ENCODE data around the gene RS1.

RS1 gene

GRCh38 chrX:18668071-18668835 lies 3.7 kb downstream of the RS1 start:
- no peak for DNase-seq

- DNase-seq: no peak
Measured at GRCh38 chrX:18666614-18667013, 5.3 kb downstream of the RS1 start.

GRCh38 chrX:18664947-18665346 lies 7.0 kb downstream of the RS1 start:
- no peak for DNase-seq

- DNase-seq: no peak
Measured at GRCh38 chrX:18661273-18661672, 10.6 kb downstream of the RS1 start.

GRCh38 chrX:18654875-18655836 lies 16.8 kb downstream of the RS1 start:
- DNase-seq: no peak

GRCh38 chrX:18652636-18653035 lies 19.3 kb downstream of the RS1 start:
- no peak for DNase-seq

- DNase-seq: no peak
Measured at GRCh38 chrX:18650662-18651061, 21.2 kb downstream of the RS1 start.

GRCh38 chrX:18649498-18649951 lies 22.4 kb downstream of the RS1 start:
- no peak for DNase-seq

- no peak for DNase-seq
Measured at GRCh38 chrX:18647621-18648020, 24.3 kb downstream of the RS1 start.

GRCh38 chrX:18643853-18644252 lies 28.1 kb downstream of the RS1 start:
- DNase-seq: no peak

GRCh38 chrX:18643243-18643642 lies 28.7 kb downstream of the RS1 start:
- no peak for DNase-seq

GRCh38 chrX:18640686-18641085 lies 31.2 kb downstream of the RS1 start:
- no peak for DNase-seq

GRCh38 chrX:18639280-18639679 lies 32.6 kb downstream of the RS1 start:
- DNase-seq: no peak

GRCh38 chrX:18638398-18638797 lies 33.5 kb downstream of the RS1 start:
- DNase-seq: no peak

GRCh38 chrX:18630934-18631333 lies 41.0 kb downstream of the RS1 start:
- DNase-seq: no peak

- DNase-seq: no peak
Measured at GRCh38 chrX:18624599-18624998, 47.3 kb downstream of the RS1 start.

- DNase-seq: no peak
Measured at GRCh38 chrX:18620349-18620748, 51.6 kb downstream of the RS1 start.

GRCh38 chrX:18619288-18619687 lies 52.6 kb downstream of the RS1 start:
- no peak for DNase-seq

GRCh38 chrX:18617407-18617750 lies 54.5 kb downstream of the RS1 start:
- DNase-seq: no peak

GRCh38 chrX:18616688-18617406 lies 55.1 kb downstream of the RS1 start:
- DNase-seq: no peak

GRCh38 chrX:18613930-18614639 lies 57.8 kb downstream of the RS1 start:
- no peak for DNase-seq

- no peak for DNase-seq
Measured at GRCh38 chrX:18607966-18608365, 63.9 kb downstream of the RS1 start.

- no peak for DNase-seq
Measured at GRCh38 chrX:18598413-18598812, 73.5 kb downstream of the RS1 start.
